OCI-LY3 (cell line): ENCODE data around the gene MTA1.

Source experiments
- EZH2phosphoT487 ChIP-seq: fragments of 200-600 bp; shearing (Covaris generic); IDR thresholded peaks from 2 replicates; pipeline ENCODE4 v1.6.1; 2018; ENCODE audit warnings: antibody characterized with exemption, mixed run types, low read depth
- TF ChIP-seq, protein P1 (sequence below): fragments of 200-600, 300-600 bp; sonication (generic); IDR thresholded peaks from 2 replicates; pipeline ENCODE4 v1.5.1; 2014; ENCODE audit warnings: antibody characterized with exemption, low read length, low read depth

GRCh38 chr14:105503935-105504692, 84.5 kb downstream of the MTA1 start:
- TF ChIP-seq, protein P1, sequence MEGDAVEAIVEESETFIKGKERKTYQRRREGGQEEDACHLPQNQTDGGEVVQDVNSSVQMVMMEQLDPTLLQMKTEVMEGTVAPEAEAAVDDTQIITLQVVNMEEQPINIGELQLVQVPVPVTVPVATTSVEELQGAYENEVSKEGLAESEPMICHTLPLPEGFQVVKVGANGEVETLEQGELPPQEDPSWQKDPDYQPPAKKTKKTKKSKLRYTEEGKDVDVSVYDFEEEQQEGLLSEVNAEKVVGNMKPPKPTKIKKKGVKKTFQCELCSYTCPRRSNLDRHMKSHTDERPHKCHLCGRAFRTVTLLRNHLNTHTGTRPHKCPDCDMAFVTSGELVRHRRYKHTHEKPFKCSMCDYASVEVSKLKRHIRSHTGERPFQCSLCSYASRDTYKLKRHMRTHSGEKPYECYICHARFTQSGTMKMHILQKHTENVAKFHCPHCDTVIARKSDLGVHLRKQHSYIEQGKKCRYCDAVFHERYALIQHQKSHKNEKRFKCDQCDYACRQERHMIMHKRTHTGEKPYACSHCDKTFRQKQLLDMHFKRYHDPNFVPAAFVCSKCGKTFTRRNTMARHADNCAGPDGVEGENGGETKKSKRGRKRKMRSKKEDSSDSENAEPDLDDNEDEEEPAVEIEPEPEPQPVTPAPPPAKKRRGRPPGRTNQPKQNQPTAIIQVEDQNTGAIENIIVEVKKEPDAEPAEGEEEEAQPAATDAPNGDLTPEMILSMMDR, result no peak
- no peak for TF ChIP-seq EZH2phosphoT487
